ENCODE measurements around the gene FOLR2. TPM values are rescaled to one million over a fixed set of nuclear protein-coding genes. Genes with fewer than 3 reads are reported as not detected.

The FOLR2 gene
- polyA plus RNA-seq, 3 donors, result 54.7 to 63.8 (median 62.6) TPM

- Histone ChIP-seq H3K9me3 (replicated peaks in 1 of 2; ENCODE audit: control insufficient read depth in 1 of 2, insufficient read depth in 1 of 2, low read length in 2 of 2) (peaks cover 0 to 9% of the 10 kb centered on the region in 2 donors), H3K4me1 (ENCODE audit: control insufficient read depth in 1 of 2, insufficient read depth in 2 of 2, low read length in 2 of 2) (peaks cover 26 to 33% of the 10 kb centered on the region in 2 donors), H3K4me3 (replicated peaks in 1 of 3; ENCODE audit: low read depth in 2 of 3, low read length in 3 of 3) (no peak overlapping the region), H3K27me3 (ENCODE audit: control insufficient read depth in 2 of 2, insufficient read depth in 2 of 2, low read length in 2 of 2) (peaks cover 21 to 38% of the 10 kb centered on the region in 2 donors), H3K36me3 (replicated peaks in 1 of 2; ENCODE audit: control insufficient read depth in 1 of 2, insufficient read depth in 2 of 2, low read length in 2 of 2) (peaks cover 58 to 65% of the 10 kb centered on the region in 2 donors), H3K27ac (ENCODE audit: low read depth in 1 of 2, low read length in 2 of 2) (no peak overlapping the region), H2AFZ (ENCODE audit: insufficient read depth, low read depth, low read length, poor library complexity, severe bottlenecking) (no peak overlapping the region), H3K79me2 (ENCODE audit: insufficient read depth, low read length) (no peaks in the 10 kb centered on the region), H3K9ac (ENCODE audit: insufficient read depth, low read length, poor library complexity, severe bottlenecking) (no peak overlapping the region), H4K20me1 (ENCODE audit: insufficient read depth, low read length) (peaks cover 78% of the 10 kb centered on the region), H3K4me2 (replicated peaks; ENCODE audit: extremely low read depth, low read length, poor library complexity, severe bottlenecking) (no peak overlapping the region)
- Mint-ChIP-seq H3K27me3 (ENCODE audit: low read depth in 3 of 3) (peaks cover 38 to 44% (median 40%) of the 10 kb centered on the region in 3 donors), H3K27ac (peak overlapping the region in 2 of 7 donors; percentile 66 to 69), H3K4me1 (peaks cover 48% of the 10 kb centered on the region), H3K36me3 (peaks cover 66 to 75% of the 10 kb centered on the region in 2 donors), H3K4me3 (no peak overlapping the region), H3K9me3 (peaks cover 4 to 28% (median 7%) of the 10 kb centered on the region in 7 donors)
- DNase-seq, result no peak
- intact Hi-C loops (cut with micrococcal nuclease), result no loop called here
- no peak for TF ChIP-seq CTCF (IDR thresholded peaks at IDR 0.05)
- WGBS (ENCODE audit: insufficient coverage), result 100% methylated on average over 10 of the region's 22 CpGs
These were observed 20.7 kb downstream of the FOLR2 start for GRCh38 chr11:72237112-72237931.

GRCh38 chr11:72238040-72238450, 21.5 kb downstream of the FOLR2 start:
- H3K9me3 Mint-ChIP-seq, result peaks cover 5 to 33% (median 10%) of the 10 kb centered on the region in 7 donors
- peak; percentile 83 for TF ChIP-seq CTCF (IDR thresholded peaks at IDR 0.05)
- H3K4me1 ChIP-seq (ENCODE audit: control insufficient read depth in 1 of 2, insufficient read depth in 2 of 2, low read length in 2 of 2), result peaks cover 26 to 33% of the 10 kb centered on the region in 2 donors
- no peak overlapping the region for H3K4me3 ChIP-seq (replicated peaks in 1 of 3; ENCODE audit: low read depth in 2 of 3, low read length in 3 of 3)
- H3K36me3 Mint-ChIP-seq, result peaks cover 60 to 68% of the 10 kb centered on the region in 2 donors
- peak overlapping the region in 1 of 2 donors; percentile 62 for H3K4me3 Mint-ChIP-seq
- peaks cover 45 to 52% (median 47%) of the 10 kb centered on the region in 3 donors for H3K27me3 Mint-ChIP-seq (ENCODE audit: low read depth in 3 of 3)
- peaks cover 46% of the 10 kb centered on the region for H3K4me1 Mint-ChIP-seq
- peak; percentile 35 to 64 (median 59) for DNase-seq
- H3K9me3 ChIP-seq (replicated peaks in 1 of 2; ENCODE audit: control insufficient read depth in 1 of 2, insufficient read depth in 1 of 2, low read length in 2 of 2), result peaks cover 0 to 12% of the 10 kb centered on the region in 2 donors
- H3K27ac Mint-ChIP-seq, result no peak overlapping the region
- H3K4me2 ChIP-seq (replicated peaks; ENCODE audit: extremely low read depth, low read length, poor library complexity, severe bottlenecking), result no peak overlapping the region
- no peaks in the 10 kb centered on the region for H3K79me2 ChIP-seq (ENCODE audit: insufficient read depth, low read length)
- H3K9ac ChIP-seq (ENCODE audit: insufficient read depth, low read length, poor library complexity, severe bottlenecking), result peak overlapping the region; percentile 1
- H3K27ac ChIP-seq (ENCODE audit: low read depth in 1 of 2, low read length in 2 of 2), result no peak overlapping the region
- H3K27me3 ChIP-seq (ENCODE audit: control insufficient read depth in 2 of 2, insufficient read depth in 2 of 2, low read length in 2 of 2), result peaks cover 26 to 44% of the 10 kb centered on the region in 2 donors
- 88% methylated on average over 8 of the region's 16 CpGs for WGBS (ENCODE audit: insufficient coverage)
- intact Hi-C loops (cut with micrococcal nuclease), result no loop called here
- no peak overlapping the region for H2AFZ ChIP-seq (ENCODE audit: insufficient read depth, low read depth, low read length, poor library complexity, severe bottlenecking)
- peaks cover 71% of the 10 kb centered on the region for H4K20me1 ChIP-seq (ENCODE audit: insufficient read depth, low read length)
- H3K36me3 ChIP-seq (replicated peaks in 1 of 2; ENCODE audit: control insufficient read depth in 1 of 2, insufficient read depth in 2 of 2, low read length in 2 of 2), result peaks cover 51 to 57% of the 10 kb centered on the region in 2 donors

Measured in CD14-positive monocyte (primary cell).